ENCODE data around the gene EIF2S3B. TPM values are rescaled to one million over a fixed set of nuclear protein-coding genes. Genes with fewer than 3 reads are reported as not detected.

The EIF2S3B gene
- total RNA-seq, 1 experiment from 2014 or later = 3.8 TPM

GRCh38 chr12:10557766-10558165 is 52.1 kb downstream of the EIF2S3B start:
- Histone ChIP-seq H3K4me1 (ENCODE audit: insufficient read depth, low read length, poor library complexity, severe bottlenecking) (no peaks in the 10 kb centered on the region), H3K27ac (ENCODE audit: low read depth, low read length, poor library complexity, severe bottlenecking) (no peak overlapping the region), H3K9me3 (ENCODE audit: low read depth, low read length, poor library complexity, severe bottlenecking) (no peaks in the 10 kb centered on the region), H3K36me3 (ENCODE audit: insufficient read depth, low read length, poor library complexity, severe bottlenecking) (no peaks in the 10 kb centered on the region), H3K4me3 (ENCODE audit: low read depth, low read length, poor library complexity, severe bottlenecking) (no peak overlapping the region), H3K27me3 (replicated peaks; ENCODE audit: insufficient read depth, low read depth, low read length, poor library complexity) (no peaks in the 10 kb centered on the region)
- CTCF ChIA-PET = no interaction called here
- intact Hi-C loops (cut with micrococcal nuclease; ENCODE audit: unreplicated experiment) = no loop called here
- DNase-seq (ENCODE audit: low spot score) = no peak
- no TSS peak for BruUV-seq (replicated peaks)
- no peak for TF ChIP-seq CTCF (conservative IDR thresholded peaks at IDR 0.05; ENCODE audit: low read depth, low read length)
- POLR2A ChIA-PET (ENCODE audit: low non-redundant PET) = no interaction called here

Other genes starting within 250 kb of the EIF2S3B start
- 0.02 and 0.31 TPM in 2 replicates for gene KLRD1, start 198.0 kb upstream of the EIF2S3B start, total RNA-seq (2021)
- 0.17 TPM in 1 of 2 replicates, not detected in the other for gene KLRK1, start 115.8 kb upstream of the EIF2S3B start, total RNA-seq (2021)
- not detected in 2 replicates for gene KLRC4, start 96.1 kb upstream of the EIF2S3B start, total RNA-seq (2021)
- not detected in 2 replicates for gene KLRC3, start 85.3 kb upstream of the EIF2S3B start, total RNA-seq (2021)
- gene KLRC2, start 69.9 kb upstream of the EIF2S3B start, total RNA-seq (2021) = not detected in 2 replicates
- not detected in 2 replicates for gene KLRC1, start 52.5 kb upstream of the EIF2S3B start, total RNA-seq (2021)
- gene MAGOHB, start 107.7 kb downstream of the EIF2S3B start, total RNA-seq (2021) = 68.6 and 72.0 TPM in 2 replicates
- 0.77 and 0.94 TPM in 2 replicates for gene STYK1, start 168.2 kb downstream of the EIF2S3B start, total RNA-seq (2021)
- gene YBX3, start 217.4 kb downstream of the EIF2S3B start, total RNA-seq (2021) = 272 and 288 TPM in 2 replicates

Measured in A673 (cell line).